Measurements from ENCODE around the gene PLA2G2E.

Gene PLA2G2E

DNA sequence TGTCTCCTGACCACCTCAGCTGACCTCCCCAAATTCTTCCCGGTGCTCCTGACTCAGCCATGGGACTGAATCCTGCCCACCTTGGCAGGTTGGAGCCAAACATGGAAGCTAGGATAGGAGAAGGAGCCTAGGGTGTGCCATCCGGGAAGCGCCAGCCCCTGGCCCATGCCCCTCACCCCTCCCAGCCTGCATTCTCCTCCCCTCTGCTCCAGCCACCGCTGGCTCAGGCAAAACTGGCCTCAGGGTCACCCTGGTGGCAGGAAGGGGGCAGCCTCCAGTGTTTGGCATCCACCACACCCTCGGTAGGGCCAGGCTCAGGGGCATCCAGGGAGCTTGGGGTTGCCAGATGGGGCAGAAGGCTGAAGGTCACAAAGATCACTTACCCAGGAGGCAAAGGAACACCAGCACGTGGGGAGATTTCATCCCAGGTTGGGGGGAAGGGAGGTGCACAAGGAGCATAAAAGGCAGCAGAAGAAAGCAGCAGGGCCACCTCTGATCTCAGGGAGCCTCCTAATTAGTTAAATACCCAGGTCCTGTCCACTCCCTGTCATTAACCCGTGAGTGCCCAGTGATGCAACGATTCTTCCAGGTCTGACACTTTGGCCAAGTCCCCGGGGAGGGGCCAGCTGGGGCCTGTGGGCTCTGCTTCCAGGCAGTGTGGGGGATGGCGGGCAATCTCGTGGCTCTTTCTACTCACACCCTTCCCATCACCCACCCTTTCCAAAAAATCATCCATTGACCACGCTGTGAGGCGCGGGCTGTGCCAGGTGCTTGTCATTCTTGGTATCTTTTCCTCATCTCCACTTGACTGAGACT lies at the start of gene PLA2G2E:
Gene PLA2G2E (minus strand): TSS at position 481 of the 816 bp plus-strand sequence. CDS start 58 bp downstream, at position 423.
- no peak for DNase-seq (ENCODE audit: low read depth)
- H3K4me3 ChIP-seq (ENCODE audit: low read depth, low read length) = no peak within 1 kb of the TSS

GRCh38 chr1:19971664-19972063 lies 48.2 kb upstream of the PLA2G2E start:
- TF ChIP-seq, protein P1, sequence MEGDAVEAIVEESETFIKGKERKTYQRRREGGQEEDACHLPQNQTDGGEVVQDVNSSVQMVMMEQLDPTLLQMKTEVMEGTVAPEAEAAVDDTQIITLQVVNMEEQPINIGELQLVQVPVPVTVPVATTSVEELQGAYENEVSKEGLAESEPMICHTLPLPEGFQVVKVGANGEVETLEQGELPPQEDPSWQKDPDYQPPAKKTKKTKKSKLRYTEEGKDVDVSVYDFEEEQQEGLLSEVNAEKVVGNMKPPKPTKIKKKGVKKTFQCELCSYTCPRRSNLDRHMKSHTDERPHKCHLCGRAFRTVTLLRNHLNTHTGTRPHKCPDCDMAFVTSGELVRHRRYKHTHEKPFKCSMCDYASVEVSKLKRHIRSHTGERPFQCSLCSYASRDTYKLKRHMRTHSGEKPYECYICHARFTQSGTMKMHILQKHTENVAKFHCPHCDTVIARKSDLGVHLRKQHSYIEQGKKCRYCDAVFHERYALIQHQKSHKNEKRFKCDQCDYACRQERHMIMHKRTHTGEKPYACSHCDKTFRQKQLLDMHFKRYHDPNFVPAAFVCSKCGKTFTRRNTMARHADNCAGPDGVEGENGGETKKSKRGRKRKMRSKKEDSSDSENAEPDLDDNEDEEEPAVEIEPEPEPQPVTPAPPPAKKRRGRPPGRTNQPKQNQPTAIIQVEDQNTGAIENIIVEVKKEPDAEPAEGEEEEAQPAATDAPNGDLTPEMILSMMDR (IDR thresholded peaks at IDR 0.05; ENCODE audit: low read depth, low read length, missing control alignments) = no peak
- no peak for DNase-seq (ENCODE audit: low read depth)
- no peak overlapping the region for H3K4me3 ChIP-seq (ENCODE audit: low read depth, low read length)

More for the DNA sequence above, at the start of gene PLA2G2E:
- TF ChIP-seq, protein P1 (IDR thresholded peaks at IDR 0.05; ENCODE audit: low read depth, low read length, missing control alignments) = no peak

DNA sequence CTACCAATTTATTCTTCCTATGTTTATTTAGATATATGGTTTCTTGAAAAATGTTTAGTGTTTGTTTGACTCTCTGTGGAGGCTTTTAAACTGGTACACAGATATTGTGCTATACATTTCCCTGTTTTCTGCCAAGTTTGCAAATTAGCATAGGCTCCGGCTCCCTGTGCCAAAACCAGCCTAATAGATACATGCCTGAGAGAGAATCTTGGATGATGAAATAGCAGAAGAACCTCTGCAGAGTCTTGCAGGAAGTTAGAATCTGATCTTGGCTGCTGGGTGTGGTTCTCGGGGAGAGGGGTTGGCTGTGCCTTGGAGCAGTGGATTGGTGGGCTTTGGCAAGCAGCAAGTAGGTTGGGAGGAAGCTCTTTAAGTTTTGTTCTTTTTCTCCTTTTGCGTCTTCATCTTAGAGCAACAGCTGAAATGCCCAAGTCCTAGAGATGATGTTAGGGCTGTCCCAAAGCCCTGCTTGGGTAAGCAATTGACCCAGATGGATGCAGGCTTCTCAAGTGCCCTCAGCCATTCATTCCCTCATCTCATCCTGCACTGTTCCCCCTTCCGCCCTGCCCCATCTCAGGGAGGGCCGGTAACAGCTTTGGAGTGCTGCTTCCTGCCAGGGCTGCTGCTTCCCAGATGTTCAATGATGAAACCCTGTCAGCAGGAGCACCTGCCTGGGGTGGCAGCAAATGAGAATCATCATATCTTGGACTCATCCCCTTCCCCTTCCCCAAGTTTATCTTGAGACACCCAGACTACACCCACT lies 46.7 kb upstream of the PLA2G2E start:
- TF ChIP-seq, protein P1 (IDR thresholded peaks at IDR 0.05; ENCODE audit: low read depth, low read length, missing control alignments) = no peak
- no peak for DNase-seq (ENCODE audit: low read depth)
- H3K4me3 ChIP-seq (ENCODE audit: low read depth, low read length) = no peak overlapping the region

DNA sequence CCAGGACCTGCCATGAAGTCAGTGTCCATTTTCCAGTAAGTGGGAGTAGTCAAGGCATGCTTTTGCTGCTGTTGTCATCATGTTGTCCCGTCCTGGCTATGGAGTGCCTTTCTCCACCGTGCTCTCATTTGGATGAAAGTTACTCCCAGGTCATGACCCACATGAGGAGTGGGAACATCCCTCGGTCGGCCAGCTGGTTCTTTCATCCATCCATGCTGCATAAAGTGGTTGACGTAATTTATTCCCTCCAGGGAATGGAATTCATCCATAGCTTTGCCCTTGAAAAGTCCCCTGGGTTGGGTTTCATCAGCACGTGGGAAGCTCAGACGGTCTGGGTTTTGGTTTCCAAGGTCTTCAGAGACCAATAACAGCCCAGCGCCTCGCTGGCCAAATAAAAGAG lies 44.4 kb upstream of the PLA2G2E start:
- TF ChIP-seq, protein P1 (IDR thresholded peaks at IDR 0.05; ENCODE audit: low read depth, low read length, missing control alignments) = no peak
- DNase-seq (ENCODE audit: low read depth) = no peak

GRCh38 chr1:19964542-19964941 lies 41.1 kb upstream of the PLA2G2E start:
- no peak overlapping the region for H3K4me3 ChIP-seq (ENCODE audit: low read depth, low read length)
- TF ChIP-seq, protein P1 (IDR thresholded peaks at IDR 0.05; ENCODE audit: low read depth, low read length, missing control alignments) = no peak
- DNase-seq (ENCODE audit: low read depth) = no peak

More for the DNA sequence above, 44.4 kb upstream of the PLA2G2E start:
- no peak overlapping the region for H3K4me3 ChIP-seq (ENCODE audit: low read depth, low read length)

- H3K4me3 ChIP-seq (ENCODE audit: low read depth, low read length) = no peak overlapping the region
- no peak for DNase-seq (ENCODE audit: low read depth)
- TF ChIP-seq, protein P1 (IDR thresholded peaks at IDR 0.05; ENCODE audit: low read depth, low read length, missing control alignments) = no peak
These were observed 40.2 kb upstream of the PLA2G2E start for GRCh38 chr1:19963636-19964035.
